HG03060 (cell line): ENCODE measurements around the gene AGAP6.
"Not testable (repeated sequence)": the region's sequence is repeated elsewhere in the genome, so short reads cannot be mapped to it uniquely, and the experiment has no call there.

Experiments
- ATAC-seq: cut with Tn5 transposase; IDR thresholded peaks from one replicate; pipeline ENCODE4 v1.9.1; 2021; ENCODE audit warnings: low read depth, moderate number of reproducible peaks; ENCODE audit not compliant: unreplicated experiment

The AGAP6 gene

GRCh38 chr10:49988376-49988775 lies at the start of gene AGAP6:
Gene AGAP6, plus strand, starts transcription at chr10:49988406. Its CDS starts 310 bp downstream, at chr10:49988716.
- not testable (repeated sequence) for ATAC-seq

- ATAC-seq, result peak; percentile 31
These were observed 46.5 kb upstream of the AGAP6 start, which contains the start of the genes PARG and TIMM23B for GRCh38 chr10:49941447-49942338. Gene PARG, minus strand, starts transcription at chr10:49942027. Its CDS starts 302 bp downstream, at chr10:49941725. Gene TIMM23B, plus strand, starts transcription at chr10:49942053. Its CDS starts 142 bp downstream, at chr10:49942195.

GRCh38 chr10:49942339-49942705 lies 45.9 kb upstream of the AGAP6 start:
- ATAC-seq, result not testable (repeated sequence)

- ATAC-seq, result not testable (repeated sequence)
These were observed 44.6 kb upstream of the AGAP6 start for GRCh38 chr10:49943607-49944006.

GRCh38 chr10:49948142-49948541 lies 40.1 kb upstream of the AGAP6 start:
- peak; percentile 46 for ATAC-seq

GRCh38 chr10:49948737-49949136 lies 39.5 kb upstream of the AGAP6 start:
- not testable (repeated sequence) for ATAC-seq

GRCh38 chr10:49952006-49952405 lies 36.2 kb upstream of the AGAP6 start:
- ATAC-seq, result not testable (repeated sequence)

GRCh38 chr10:49953122-49953521 lies 35.1 kb upstream of the AGAP6 start:
- not testable (repeated sequence) for ATAC-seq

- not testable (repeated sequence) for ATAC-seq
These were observed 17.8 kb upstream of the AGAP6 start for GRCh38 chr10:49970331-49970857.

- ATAC-seq, result not testable (repeated sequence)
These were observed 16.7 kb upstream of the AGAP6 start for GRCh38 chr10:49971466-49971865.

- not testable (repeated sequence) for ATAC-seq
These were observed 16.1 kb upstream of the AGAP6 start for GRCh38 chr10:49972094-49972493.

- ATAC-seq, result not testable (repeated sequence)
These were observed 10.4 kb upstream of the AGAP6 start for GRCh38 chr10:49977756-49978155.

GRCh38 chr10:49987207-49987606 lies 999 bp upstream of the AGAP6 start:
- not testable (repeated sequence) for ATAC-seq

GRCh38 chr10:49995321-49995720 lies 7.1 kb downstream of the AGAP6 start:
- not testable (repeated sequence) for ATAC-seq

GRCh38 chr10:50014024-50014423 lies 25.8 kb downstream of the AGAP6 start:
- ATAC-seq, result not testable (repeated sequence)

- ATAC-seq, result not testable (repeated sequence)
These were observed 27.5 kb downstream of the AGAP6 start for GRCh38 chr10:50015596-50016220.

- not testable (repeated sequence) for ATAC-seq
These were observed 28.7 kb downstream of the AGAP6 start for GRCh38 chr10:50016926-50017325.

GRCh38 chr10:50017646-50018045 lies 29.4 kb downstream of the AGAP6 start:
- not testable (repeated sequence) for ATAC-seq

- not testable (repeated sequence) for ATAC-seq
These were observed 31.1 kb downstream of the AGAP6 start for GRCh38 chr10:50019279-50019678.

GRCh38 chr10:50020451-50021024 lies 32.3 kb downstream of the AGAP6 start:
- not testable (repeated sequence) for ATAC-seq

- no peak for ATAC-seq
These were observed 33.4 kb downstream of the AGAP6 start for GRCh38 chr10:50021646-50022045.
